A549 (cell line): ENCODE results near the gene PLA2G4B. TPM values are rescaled to one million over a fixed set of nuclear protein-coding genes. Genes with fewer than 3 reads are reported as not detected.
A peak's percentile ranks its signal among the peaks of the same experiment; 100 is the strongest.
"Not testable (repeated sequence)": the region's sequence is repeated elsewhere in the genome, so short reads cannot be mapped to it uniquely, and the experiment has no call there.

Experiments used
- ATAC-seq, 2 experiments: fragments of 200-7000 bp in 1 of 2; fragments of >200 bp in 1 of 2; cut with Nextera tagmentation in 1 of 2; cut with Tn5 transposase in 1 of 2; 3 replicates each; pipeline versions ENCODE4 v1.8.0 to v1.9.1; 2018 to 2020; ENCODE audit warnings: mild to moderate bottlenecking in 1 of 2, moderate library complexity in 1 of 2
- CTCF ChIA-PET: fragments of 300-600 bp; sonication (Branson Sonifier 250); formaldehyde crosslinking; extraction: SDS; loops from one replicate; lab custom pipeline; 2021; ENCODE audit warnings: antibody characterized with exemption, inconsistent platforms; lab: Yijun Ruan, JAX
- POLR2A ChIA-PET: fragments of 350-600 bp; formaldehyde crosslinking; extraction: SDS; loops from one replicate; lab custom pipeline; 2021; ENCODE audit warnings: antibody characterized with exemption, inconsistent platforms; lab: Yijun Ruan, JAX
- DNase-seq, 2 experiments: peaks; one replicate each; pipeline versions ENCODE4 v3.0.0 to v3.0.0-alpha.2; 2011 to 2016; ENCODE audit warnings: low read depth in 1 of 2, low spot score in 1 of 2
- FAIRE-seq: peaks from 2 replicates; lab custom pipeline; 2011; peaks lifted over from hg19 to GRCh38; lab: Jason Lieb, UNC
- H3K27ac ChIP-seq, 2 experiments: fragments of >200 bp; sonication (Bioruptor Twin); formaldehyde crosslinking; 3 replicates each; pipeline ENCODE4 v1.5.1; 2016 to 2017
- H3K4me1 ChIP-seq: fragments of >200 bp; sonication (Bioruptor Twin); formaldehyde crosslinking; 3 replicates; pipeline ENCODE4 v1.6.1; 2016
- H3K4me2 ChIP-seq: fragments of >200 bp; sonication (Bioruptor Twin); formaldehyde crosslinking; 3 replicates; pipeline ENCODE4 v1.6.1; 2016
- H3K4me3 ChIP-seq: fragments of >200 bp; sonication (Bioruptor Twin); formaldehyde crosslinking; 3 replicates; pipeline ENCODE4 v1.5.1; 2016
- H3K9me3 ChIP-seq: fragments of >200 bp; sonication (Bioruptor Twin); formaldehyde crosslinking; 3 replicates; pipeline ENCODE4 v1.6.1; 2016
- CBX2 ChIP-seq: fragments of 200-600 bp; sonication (generic); IDR thresholded peaks from 2 replicates; pipeline ENCODE4 v1.6.1; 2016; ENCODE audit warnings: low read depth, mild to moderate bottlenecking, borderline replicate concordance
- CEBPB ChIP-seq, 2 experiments: fragments of >200 bp in 1 of 2; sonication (Bioruptor Twin) in 1 of 2; formaldehyde crosslinking in 1 of 2; IDR thresholded peaks; 2 replicates each; pipeline ENCODE4 v1.6.1; 2012 to 2016
- CHD2 ChIP-seq: fragments of 150-350 bp; IDR thresholded peaks from 2 replicates; pipeline ENCODE4 v1.6.1; 2014; ENCODE audit warnings: low read length; ENCODE audit not compliant: partially characterized antibody
- FOSL2 ChIP-seq, 2 experiments: fragments of 450-650 bp in 1 of 2; fragments of >200 bp in 1 of 2; sonication (Bioruptor Twin) in 1 of 2; formaldehyde crosslinking; IDR thresholded peaks; 2 replicates each; pipeline versions ENCODE4 v1.5.0 to v1.6.1; 2016 to 2020; ENCODE audit warnings: mild to moderate bottlenecking in 1 of 2, moderate library complexity in 1 of 2
- GATA3 ChIP-seq: IDR thresholded peaks from 2 replicates; pipeline ENCODE4 v1.6.1; 2012; ENCODE audit warnings: borderline replicate concordance
- HDAC2 ChIP-seq: fragments of 200-600 bp; sonication (generic); IDR thresholded peaks from 2 replicates; pipeline ENCODE4 v1.6.1; 2016
- HMGXB4 ChIP-seq: fragments of 250-450 bp; sonication (Bioruptor Pico); IDR thresholded peaks from 2 replicates; pipeline ENCODE4 v1.5.0; 2021; ENCODE audit warnings: mild to moderate bottlenecking, moderate library complexity, borderline replicate concordance
- HOXA7 ChIP-seq: fragments of 250-450 bp; sonication (Bioruptor Pico); IDR thresholded peaks from 2 replicates; pipeline ENCODE4 v1.5.0; 2020; ENCODE audit warnings: mild to moderate bottlenecking, moderate library complexity
- HOXB13 ChIP-seq: fragments of 250-450 bp; sonication (Bioruptor Pico); IDR thresholded peaks from 2 replicates; pipeline ENCODE4 v1.5.0; 2020; ENCODE audit warnings: low read depth, mild to moderate bottlenecking, moderate library complexity
- JUN ChIP-seq, 2 experiments: fragments of >200 bp; sonication (Bioruptor Twin); formaldehyde crosslinking; IDR thresholded peaks; 2 replicates in 1 of 2; 3 replicates in 1 of 2; pipeline ENCODE4 v1.6.1; 2016 to 2017
- KDM1A ChIP-seq: fragments of 200-600 bp; sonication (generic); IDR thresholded peaks from 2 replicates; pipeline ENCODE4 v1.6.1; 2016; ENCODE audit warnings: low read depth, mild to moderate bottlenecking
- MAZ ChIP-seq: fragments of 150-350 bp; IDR thresholded peaks from 2 replicates; pipeline ENCODE4 v1.6.1; 2014; ENCODE audit warnings: antibody characterized with exemption, low read depth, low read length, borderline replicate concordance
- NPAS2 ChIP-seq: fragments of 250-450 bp; sonication (Bioruptor Pico); IDR thresholded peaks from 2 replicates; pipeline ENCODE4 v1.8.0; 2022; ENCODE audit warnings: mild to moderate bottlenecking, moderate library complexity, borderline replicate concordance
- RCOR1 ChIP-seq: fragments of 150-350 bp; IDR thresholded peaks from 2 replicates; pipeline ENCODE4 v1.6.1; 2014; ENCODE audit warnings: antibody characterized with exemption, low read length, low read depth
- WGBS: methylation state at CpG from one replicate; pipeline ENCODE4 v1.1.6; 2017; ENCODE audit errors: missing lambda C conversion rate; 5-methylcytosine and 5-hydroxymethylcytosine counted together
- polyA plus RNA-seq, 4 experiments: library from polyadenylated mRNA; depleted of rRNA in 3 of 4; stranded (reverse); fragments of >200 nt; fragmentation: RNase III in 1 of 4; extraction: RNeasy Plus Mini Kit Qiagen cat#74134 plus additional on column Dnase treatment in 1 of 4; gene quantifications; 2 replicates in 3 of 4; 3 replicates in 1 of 4; pipeline ENCODE4 v1.2.3, GENCODE V29; 2011 to 2017
- TF ChIP-seq, protein P1 (sequence below): fragments of 200-600 bp; sonication (generic); IDR thresholded peaks from 2 replicates; pipeline ENCODE4 v1.6.1; 2016; ENCODE audit warnings: antibody characterized with exemption, mild to moderate bottlenecking, moderate library complexity
- TF ChIP-seq, protein P2 (sequence below): fragments of 150-350 bp; IDR thresholded peaks from 2 replicates; pipeline ENCODE4 v1.6.1; 2014; ENCODE audit warnings: low read depth, mild to moderate bottlenecking, low read length

Gene PLA2G4B
- polyA plus RNA-seq, 2 of the 4 experiments (the other 2 are of a cell fraction), result 2.2 to 2.6 TPM

DNA sequence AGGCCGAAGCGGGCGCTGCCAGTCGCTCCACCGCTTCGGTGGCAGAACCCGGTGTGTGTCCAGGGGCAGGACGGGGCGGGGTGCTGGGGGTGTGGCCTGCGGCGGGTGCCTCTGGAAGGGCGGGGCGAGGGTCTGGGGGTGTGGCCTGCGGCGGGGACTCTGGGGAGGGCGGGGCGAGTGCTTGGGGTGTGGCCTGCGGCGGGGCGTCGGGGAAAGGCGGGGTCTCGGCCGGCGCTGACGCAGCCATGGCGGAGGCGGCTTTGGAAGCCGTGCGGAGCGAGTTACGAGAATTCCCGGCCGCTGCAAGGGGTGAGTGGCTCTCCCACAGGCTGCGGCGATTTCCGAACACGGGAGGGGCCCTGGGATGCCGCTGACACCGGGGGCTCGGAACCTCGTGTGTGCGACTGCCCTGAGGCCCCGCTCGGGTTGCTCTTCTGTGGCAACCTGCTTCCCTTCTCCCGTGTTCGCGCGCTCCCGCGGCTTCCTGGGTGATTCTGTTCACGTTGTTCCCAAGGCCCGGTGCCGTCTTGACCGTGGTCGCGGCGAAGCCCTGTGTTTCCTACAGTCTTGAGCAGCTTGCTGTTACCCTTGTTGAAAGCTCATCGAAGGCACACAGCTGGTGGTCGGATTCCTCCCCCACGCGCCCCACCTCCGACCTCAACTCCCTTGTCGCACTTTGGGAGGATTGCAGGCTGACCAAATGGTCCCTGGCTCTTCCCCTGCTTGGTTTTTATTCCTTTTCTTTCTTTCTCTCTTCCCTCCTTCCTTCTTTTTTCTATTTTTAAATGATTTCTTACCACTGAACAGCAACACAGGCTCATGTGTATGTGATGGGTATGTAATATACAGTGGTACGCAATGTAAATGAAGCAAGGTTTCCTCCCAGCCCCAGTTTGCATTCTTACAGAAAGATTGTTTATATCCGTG is 10.5 kb upstream of the PLA2G4B start, which contains the start of gene JMJD7 (continued):
- TF ChIP-seq, protein P1, sequence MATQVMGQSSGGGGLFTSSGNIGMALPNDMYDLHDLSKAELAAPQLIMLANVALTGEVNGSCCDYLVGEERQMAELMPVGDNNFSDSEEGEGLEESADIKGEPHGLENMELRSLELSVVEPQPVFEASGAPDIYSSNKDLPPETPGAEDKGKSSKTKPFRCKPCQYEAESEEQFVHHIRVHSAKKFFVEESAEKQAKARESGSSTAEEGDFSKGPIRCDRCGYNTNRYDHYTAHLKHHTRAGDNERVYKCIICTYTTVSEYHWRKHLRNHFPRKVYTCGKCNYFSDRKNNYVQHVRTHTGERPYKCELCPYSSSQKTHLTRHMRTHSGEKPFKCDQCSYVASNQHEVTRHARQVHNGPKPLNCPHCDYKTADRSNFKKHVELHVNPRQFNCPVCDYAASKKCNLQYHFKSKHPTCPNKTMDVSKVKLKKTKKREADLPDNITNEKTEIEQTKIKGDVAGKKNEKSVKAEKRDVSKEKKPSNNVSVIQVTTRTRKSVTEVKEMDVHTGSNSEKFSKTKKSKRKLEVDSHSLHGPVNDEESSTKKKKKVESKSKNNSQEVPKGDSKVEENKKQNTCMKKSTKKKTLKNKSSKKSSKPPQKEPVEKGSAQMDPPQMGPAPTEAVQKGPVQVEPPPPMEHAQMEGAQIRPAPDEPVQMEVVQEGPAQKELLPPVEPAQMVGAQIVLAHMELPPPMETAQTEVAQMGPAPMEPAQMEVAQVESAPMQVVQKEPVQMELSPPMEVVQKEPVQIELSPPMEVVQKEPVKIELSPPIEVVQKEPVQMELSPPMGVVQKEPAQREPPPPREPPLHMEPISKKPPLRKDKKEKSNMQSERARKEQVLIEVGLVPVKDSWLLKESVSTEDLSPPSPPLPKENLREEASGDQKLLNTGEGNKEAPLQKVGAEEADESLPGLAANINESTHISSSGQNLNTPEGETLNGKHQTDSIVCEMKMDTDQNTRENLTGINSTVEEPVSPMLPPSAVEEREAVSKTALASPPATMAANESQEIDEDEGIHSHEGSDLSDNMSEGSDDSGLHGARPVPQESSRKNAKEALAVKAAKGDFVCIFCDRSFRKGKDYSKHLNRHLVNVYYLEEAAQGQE, result no peak
- TF ChIP-seq HOXA7 (CRISPR knock-in tag), result no peak
- no peak for TF ChIP-seq HOXB13
- no peak for TF ChIP-seq MAZ
- TF ChIP-seq CHD2, result no peak

GRCh38 chr15:41828807-41829141 is 9.9 kb upstream of the PLA2G4B start:
- ChIA-PET POLR2A (no interaction called here), CTCF (no interaction called here)
- Histone ChIP-seq H3K4me2 (peak overlapping the region; percentile 92), H3K27ac (peak overlapping the region; percentile 70 to 83; a peak in 4 of 6 replicates), H3K4me3 (peak overlapping the region; percentile 65), H3K9me3 (no peaks in the 10 kb centered on the region), H3K4me1 (0 out of 3 replicates have a peak, but pooled peaks cover 7% of the 10 kb centered on the region)
- ATAC-seq, result no peak
- 23% methylated on average over 6 of the region's 6 CpGs for WGBS
- TF ChIP-seq HOXB13, result no peak
- TF ChIP-seq FOSL2 (IDR thresholded peaks at IDR 0.05), result no peak
- TF ChIP-seq FOSL2 (CRISPR knock-in tag; IDR thresholded peaks at IDR 0.05), result no peak
- no peak for TF ChIP-seq RCOR1
- no peak for TF ChIP-seq NPAS2
- no peak for TF ChIP-seq GATA3
- no peak for TF ChIP-seq KDM1A
- no peak for TF ChIP-seq CHD2
- no peak for TF ChIP-seq JUN (IDR thresholded peaks at IDR 0.05)
- TF ChIP-seq HMGXB4 (CRISPR knock-in tag), result no peak
- TF ChIP-seq, protein P2, sequence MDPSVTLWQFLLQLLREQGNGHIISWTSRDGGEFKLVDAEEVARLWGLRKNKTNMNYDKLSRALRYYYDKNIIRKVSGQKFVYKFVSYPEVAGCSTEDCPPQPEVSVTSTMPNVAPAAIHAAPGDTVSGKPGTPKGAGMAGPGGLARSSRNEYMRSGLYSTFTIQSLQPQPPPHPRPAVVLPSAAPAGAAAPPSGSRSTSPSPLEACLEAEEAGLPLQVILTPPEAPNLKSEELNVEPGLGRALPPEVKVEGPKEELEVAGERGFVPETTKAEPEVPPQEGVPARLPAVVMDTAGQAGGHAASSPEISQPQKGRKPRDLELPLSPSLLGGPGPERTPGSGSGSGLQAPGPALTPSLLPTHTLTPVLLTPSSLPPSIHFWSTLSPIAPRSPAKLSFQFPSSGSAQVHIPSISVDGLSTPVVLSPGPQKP, result no peak
- no peak for DNase-seq
- no peak for FAIRE-seq

GRCh38 chr15:41829959-41830646 is 8.5 kb upstream of the PLA2G4B start:
- no peak overlapping the region for H3K27ac ChIP-seq
- H3K4me1 ChIP-seq, result 0 out of 3 replicates have a peak, but pooled peaks cover 7% of the 10 kb centered on the region
- ChIA-PET CTCF (interaction anchor here (0.9 kb wide), 1 partner anchor 12 kb away, joined by 3 read pairs; no protein-coding TSS in a partner anchor), POLR2A (no interaction called here)
- DNase-seq (no peak), ATAC-seq (no peak), FAIRE-seq (no peak)
- no peaks in the 10 kb centered on the region for H3K9me3 ChIP-seq
- no peak for TF ChIP-seq HDAC2
- no peak for TF ChIP-seq CBX2
- no peak for TF ChIP-seq CEBPB (IDR thresholded peaks at IDR 0.05)
- H3K4me2 ChIP-seq, result no peak overlapping the region
- WGBS, result 100% methylated on average over 7 of the region's 13 CpGs
- no peak overlapping the region for H3K4me3 ChIP-seq

DNA sequence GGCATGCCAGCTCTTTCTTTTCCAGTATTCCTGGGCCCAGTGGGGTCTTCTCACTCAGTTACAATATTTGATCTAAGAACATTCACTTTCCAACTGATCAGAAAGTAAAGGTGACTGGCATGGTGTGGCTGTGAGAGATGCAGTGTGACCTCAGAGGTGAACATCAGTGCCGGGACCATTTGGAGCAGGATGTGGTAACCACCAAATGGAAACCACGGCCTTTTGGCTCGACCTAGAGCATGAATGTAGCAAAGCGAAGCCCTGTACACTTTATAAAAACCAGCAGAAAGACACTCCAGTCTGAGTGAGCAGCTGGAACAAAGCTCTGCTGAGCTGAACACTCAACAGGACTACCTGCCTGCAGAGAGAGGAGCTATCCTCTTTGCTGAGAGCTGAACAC is 7.4 kb upstream of the PLA2G4B start:
- 83% methylated on average over 4 of the region's 4 CpGs for WGBS
- H3K4me1 ChIP-seq, DNase-seq, POLR2A ChIA-PET, FAIRE-seq, H3K4me2 ChIP-seq, ATAC-seq, H3K27ac ChIP-seq, H3K4me3 ChIP-seq, H3K9me3 ChIP-seq: not testable (repeated sequence)
- CTCF ChIA-PET, result interaction anchor here (1.1 to 2.1 kb wide), 3 partner anchors 15 to 73 kb away, joined by 3 to 12 read pairs (median 3); no protein-coding TSS in a partner anchor
